Measurements from ENCODE around the gene ZNF354C. TPM values are rescaled to one million over a fixed set of nuclear protein-coding genes. Genes with fewer than 3 reads are reported as not detected.

Gene ZNF354C
- total and polyA plus RNA-seq, 10 of the 15 experiments (the other 5 are each of a cell fraction or from before 2014, with no cell fraction given): 0.01 to 0.03 (median 0.02) TPM; not detected in 7

- Histone ChIP-seq H3K36me3 (ENCODE audit: control insufficient read depth in 2 of 2, insufficient read depth in 2 of 2, low read length in 1 of 2) (no peaks in the 10 kb centered on the region), H3K9me3 (replicated peaks; ENCODE audit: control insufficient read depth, insufficient read depth, low read length) (peaks cover 3% of the 10 kb centered on the region; the same call in 1 of the 3 replicates), H4K20me1 (ENCODE audit: control insufficient read depth, insufficient read depth) (no peaks in the 10 kb centered on the region), H3K4me1 (ENCODE audit: control insufficient read depth, insufficient read depth, low read length) (no peaks in the 10 kb centered on the region), H3K79me2 (ENCODE audit: control insufficient read depth, insufficient read depth, low read length) (no peaks in the 10 kb centered on the region), H2AFZ (ENCODE audit: control insufficient read depth, low read depth, low read length) (no peak overlapping the region), H3K4me3 (no peak overlapping the region), H3K27ac (ENCODE audit: control insufficient read depth, insufficient read depth) (no peak overlapping the region), H3K27me3 (replicated peaks in 1 of 2; ENCODE audit: control insufficient read depth in 2 of 2, insufficient read depth in 2 of 2, low read length in 1 of 2) (no peaks in the 10 kb centered on the region), H3K9ac (ENCODE audit: control insufficient read depth, insufficient read depth, low read length) (no peak overlapping the region), H3K4me2 (ENCODE audit: control insufficient read depth, insufficient read depth) (no peak overlapping the region)
- no TSS peak for BruUV-seq (replicated peaks)
- ATAC-seq (no peak), DNase-seq (ENCODE audit: low read depth, low spot score) (no peak), FAIRE-seq (no peak)
- SMC1A ChIA-PET (ENCODE audit: uncharacterized antibody, unreplicated experiment): no interaction called here
- 72% methylated on average over 10 of the region's 10 CpGs for WGBS (ENCODE audit: insufficient coverage, insufficient replicate concordance, low lambda C conversion rate, missing lambda C conversion rate)
- in situ Hi-C loops (cut with MboI): no loop called here
- intact Hi-C loops (cut with micrococcal nuclease; ENCODE audit: unreplicated experiment): no loop called here
- CTCF ChIA-PET: no interaction called here
- POLR2A ChIA-PET: no interaction called here
- RAD21 ChIA-PET (ENCODE audit: unreplicated experiment): no interaction called here
- TF ChIP-seq MLLT1 (IDR thresholded peaks at IDR 0.05) (no peak), E2F8 (IDR thresholded peaks at IDR 0.05; ENCODE audit: low read depth, partially characterized antibody) (no peak), MYC (IDR thresholded peaks at IDR 0.05; ENCODE audit: insufficient read depth, insufficient read length, insufficient replicate concordance, low read length, severe bottlenecking) (no peak), CHD2 (IDR thresholded peaks at IDR 0.05; ENCODE audit: borderline replicate concordance, low read depth, low read length) (no peak), NRF1 (conservative IDR thresholded peaks at IDR 0.05; ENCODE audit: low read depth, low read length) (no peak), PRDM15 (CRISPR knock-in tag; IDR thresholded peaks at IDR 0.05) (no peak), YBX1 (IDR thresholded peaks at IDR 0.05) (no peak), NFXL1 (IDR thresholded peaks at IDR 0.05; ENCODE audit: borderline replicate concordance) (no peak), NBN (IDR thresholded peaks at IDR 0.05) (no peak), ZBTB40 (IDR thresholded peaks at IDR 0.05; ENCODE audit: borderline replicate concordance) (no peak)
- TF ChIP-seq, protein P1, sequence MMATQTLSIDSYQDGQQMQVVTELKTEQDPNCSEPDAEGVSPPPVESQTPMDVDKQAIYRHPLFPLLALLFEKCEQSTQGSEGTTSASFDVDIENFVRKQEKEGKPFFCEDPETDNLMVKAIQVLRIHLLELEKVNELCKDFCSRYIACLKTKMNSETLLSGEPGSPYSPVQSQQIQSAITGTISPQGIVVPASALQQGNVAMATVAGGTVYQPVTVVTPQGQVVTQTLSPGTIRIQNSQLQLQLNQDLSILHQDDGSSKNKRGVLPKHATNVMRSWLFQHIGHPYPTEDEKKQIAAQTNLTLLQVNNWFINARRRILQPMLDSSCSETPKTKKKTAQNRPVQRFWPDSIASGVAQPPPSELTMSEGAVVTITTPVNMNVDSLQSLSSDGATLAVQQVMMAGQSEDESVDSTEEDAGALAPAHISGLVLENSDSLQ (IDR thresholded peaks at IDR 0.05): no peak
Measured at GRCh38 chr5:179128041-179128365, 67.8 kb downstream of the ZNF354C start.
